HG02852 (cell line): ENCODE results near the gene TNKS1BP1.
"Not testable (repeated sequence)": the region's sequence is repeated elsewhere in the genome, so short reads cannot be mapped to it uniquely, and the experiment has no call there.

ENCODE experiments used
- ATAC-seq: cut with Tn5 transposase; IDR thresholded peaks from one replicate; pipeline ENCODE4 v1.9.1; 2021; ENCODE audit warnings: mild to moderate bottlenecking, moderate library complexity; ENCODE audit not compliant: unreplicated experiment

Gene TNKS1BP1

GRCh38 chr11:57356268-57356667, 31.5 kb upstream of the TNKS1BP1 start:
- no peak for ATAC-seq

- ATAC-seq = no peak
Observed at GRCh38 chr11:57354699-57355098, 29.9 kb upstream of the TNKS1BP1 start.

- no peak for ATAC-seq
Observed at GRCh38 chr11:57353852-57354251, 29.1 kb upstream of the TNKS1BP1 start.

GRCh38 chr11:57353446-57353845, 28.7 kb upstream of the TNKS1BP1 start:
- no peak for ATAC-seq

- no peak for ATAC-seq
Observed at GRCh38 chr11:57353036-57353435, 28.3 kb upstream of the TNKS1BP1 start.

- peak; percentile 52 for ATAC-seq
Observed at GRCh38 chr11:57349491-57350274, 24.9 kb upstream of the TNKS1BP1 start.

- no peak for ATAC-seq
Observed at GRCh38 chr11:57348636-57349313, 24.0 kb upstream of the TNKS1BP1 start.

- no peak for ATAC-seq
Observed at GRCh38 chr11:57348052-57348451, 23.3 kb upstream of the TNKS1BP1 start.

- no peak for ATAC-seq
Observed at GRCh38 chr11:57347336-57347735, 22.6 kb upstream of the TNKS1BP1 start.

GRCh38 chr11:57345555-57346211, 20.9 kb upstream of the TNKS1BP1 start:
- ATAC-seq = peak; percentile 78

GRCh38 chr11:57344826-57345225, 20.1 kb upstream of the TNKS1BP1 start:
- ATAC-seq = no peak

GRCh38 chr11:57343825-57344224, 19.1 kb upstream of the TNKS1BP1 start:
- ATAC-seq = no peak

- ATAC-seq = no peak
Observed at GRCh38 chr11:57342702-57343101, 17.9 kb upstream of the TNKS1BP1 start.

- no peak for ATAC-seq
Observed at GRCh38 chr11:57341250-57341808, 16.6 kb upstream of the TNKS1BP1 start.

GRCh38 chr11:57340039-57340615, 15.4 kb upstream of the TNKS1BP1 start:
- ATAC-seq = no peak

GRCh38 chr11:57339328-57339727, 14.6 kb upstream of the TNKS1BP1 start:
- no peak for ATAC-seq

GRCh38 chr11:57338142-57338541, 13.4 kb upstream of the TNKS1BP1 start, which contains the start of gene P2RX3:
TSS of gene P2RX3 (plus strand) at chr11:57338352. CDS start at chr11:57338551, 199 bp downstream.
- ATAC-seq = no peak

GRCh38 chr11:57336856-57337255, 12.1 kb upstream of the TNKS1BP1 start:
- ATAC-seq = not testable (repeated sequence)

GRCh38 chr11:57336111-57336666, 11.4 kb upstream of the TNKS1BP1 start:
- ATAC-seq = peak; percentile 2

GRCh38 chr11:57335343-57336110, 10.8 kb upstream of the TNKS1BP1 start, which contains the start of gene SSRP1:
TSS of gene SSRP1 (minus strand) at chr11:57335892. CDS start at chr11:57335121, 771 bp downstream.
- peak; percentile 99 for ATAC-seq
